HG03196 (cell line): ENCODE results near the gene MT1G.
"Not testable (repeated sequence)": the region's sequence is repeated elsewhere in the genome, so short reads cannot be mapped to it uniquely, and the experiment has no call there.

Experiments used
- ATAC-seq: cut with Tn5 transposase; IDR thresholded peaks from one replicate; pipeline ENCODE4 v1.9.1; 2021; ENCODE audit not compliant: unreplicated experiment

MT1G gene

DNA sequence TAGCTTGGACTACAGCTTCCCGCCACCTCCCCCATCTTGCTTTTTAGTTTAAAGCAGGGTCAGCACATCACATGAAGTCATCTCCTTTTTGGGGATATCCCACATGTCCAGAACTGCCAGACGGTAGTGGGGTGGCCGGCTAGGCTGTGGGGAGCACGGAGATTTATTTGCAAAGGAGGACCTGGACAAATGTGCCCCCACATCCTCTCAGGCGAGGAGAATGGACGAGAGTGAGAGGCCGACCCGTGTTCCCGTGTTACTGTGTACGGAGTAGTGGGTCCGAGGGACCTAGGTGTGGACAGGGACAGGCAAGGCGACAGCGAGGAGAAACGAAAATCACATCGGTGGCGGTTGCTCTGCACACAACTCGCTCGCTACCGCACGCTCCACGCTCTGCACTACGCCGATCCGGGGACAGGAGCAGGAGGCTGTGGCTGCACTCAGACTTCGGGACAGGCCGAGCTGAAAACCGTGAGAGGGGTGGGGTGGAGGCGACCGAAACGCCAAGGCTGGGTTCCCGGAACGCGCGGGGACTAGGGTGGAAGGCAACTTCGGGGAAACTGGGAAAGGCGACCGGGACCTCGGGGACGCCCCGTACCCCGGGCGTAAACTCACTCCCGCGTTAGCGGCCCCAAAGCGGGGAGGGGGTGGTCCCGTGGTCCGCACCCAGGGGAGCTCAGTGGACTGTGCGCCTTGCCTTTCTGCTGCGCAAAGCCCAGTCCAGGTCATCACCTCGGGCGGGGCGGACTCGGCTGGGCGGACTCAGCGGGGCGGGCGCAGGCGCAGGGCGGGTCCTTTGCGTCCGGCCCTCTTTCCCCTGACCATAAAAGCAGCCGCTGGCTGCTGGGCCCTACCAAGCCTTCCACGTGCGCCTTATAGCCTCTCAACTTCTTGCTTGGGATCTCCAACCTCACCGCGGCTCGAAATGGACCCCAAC is 29.8 kb downstream of the MT1G start, which contains the start of gene MT1A:
Gene MT1A (plus strand): TSS at position 853 of the 937 bp plus-strand sequence. CDS start 73 bp downstream, at position 926.
- no peak for ATAC-seq

DNA sequence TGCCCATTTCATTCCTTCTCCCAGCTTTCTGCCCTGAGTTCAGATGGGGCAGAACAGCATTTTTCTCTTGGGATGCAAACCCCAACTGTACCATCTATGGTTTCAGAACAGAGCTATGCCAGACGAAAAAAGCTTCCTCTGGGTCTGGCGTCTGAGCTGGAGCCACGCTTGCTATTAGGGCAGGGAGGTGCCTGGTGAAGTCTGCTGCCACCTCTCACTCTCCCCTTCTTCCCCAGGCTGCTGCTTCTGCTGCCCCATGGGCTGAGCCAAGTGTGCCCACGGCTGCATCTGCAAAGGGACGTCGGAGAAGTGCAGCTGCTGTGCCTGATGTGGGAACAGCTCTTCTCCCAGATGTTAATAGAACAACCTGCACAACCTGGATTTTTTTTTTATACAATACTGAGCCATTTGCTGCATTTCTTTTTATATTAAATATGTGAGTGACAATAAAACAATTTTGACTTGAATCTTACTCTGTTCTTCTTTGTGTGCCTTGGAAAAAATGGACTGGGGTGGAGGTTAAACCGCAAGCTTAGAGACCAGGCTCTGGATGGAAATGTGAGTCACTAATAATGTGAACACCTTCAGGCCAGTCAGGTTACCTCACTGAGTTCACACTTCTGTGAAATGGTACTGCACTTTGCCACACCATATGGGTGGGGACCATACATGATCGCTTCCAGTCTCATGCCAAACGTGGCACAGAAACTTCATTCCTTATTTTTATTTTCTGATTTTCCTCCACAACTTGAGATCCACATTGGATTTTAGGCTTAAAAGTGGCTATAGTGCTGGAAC is 31.1 kb downstream of the MT1G start:
- ATAC-seq, result no peak

DNA sequence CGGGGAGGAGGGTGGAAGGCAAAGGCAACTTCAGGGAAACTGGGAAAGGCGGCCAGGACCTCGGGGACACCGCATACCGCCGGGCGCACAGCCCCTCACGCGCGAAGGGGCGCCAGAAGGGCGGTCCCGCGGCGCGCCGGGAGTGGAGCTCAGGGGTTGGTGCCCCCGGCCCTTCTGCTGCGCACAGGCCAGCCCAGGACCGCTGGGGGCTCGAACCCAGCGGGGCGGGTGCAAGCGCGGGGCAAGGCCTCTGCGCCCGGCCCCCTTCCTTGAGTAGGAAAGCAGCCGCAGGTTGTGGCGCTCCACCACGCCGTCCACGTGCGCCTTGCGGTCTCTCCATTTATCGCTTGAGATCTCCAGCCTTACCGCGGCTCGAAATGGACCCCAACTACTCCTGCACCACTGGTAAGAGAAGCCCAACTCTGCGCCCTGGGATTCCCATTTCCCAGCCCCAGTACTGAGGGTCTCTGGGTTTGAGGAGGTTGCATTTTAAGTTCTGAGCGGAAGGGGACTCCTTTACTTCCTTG is 32.4 kb downstream of the MT1G start:
- ATAC-seq, result no peak

DNA sequence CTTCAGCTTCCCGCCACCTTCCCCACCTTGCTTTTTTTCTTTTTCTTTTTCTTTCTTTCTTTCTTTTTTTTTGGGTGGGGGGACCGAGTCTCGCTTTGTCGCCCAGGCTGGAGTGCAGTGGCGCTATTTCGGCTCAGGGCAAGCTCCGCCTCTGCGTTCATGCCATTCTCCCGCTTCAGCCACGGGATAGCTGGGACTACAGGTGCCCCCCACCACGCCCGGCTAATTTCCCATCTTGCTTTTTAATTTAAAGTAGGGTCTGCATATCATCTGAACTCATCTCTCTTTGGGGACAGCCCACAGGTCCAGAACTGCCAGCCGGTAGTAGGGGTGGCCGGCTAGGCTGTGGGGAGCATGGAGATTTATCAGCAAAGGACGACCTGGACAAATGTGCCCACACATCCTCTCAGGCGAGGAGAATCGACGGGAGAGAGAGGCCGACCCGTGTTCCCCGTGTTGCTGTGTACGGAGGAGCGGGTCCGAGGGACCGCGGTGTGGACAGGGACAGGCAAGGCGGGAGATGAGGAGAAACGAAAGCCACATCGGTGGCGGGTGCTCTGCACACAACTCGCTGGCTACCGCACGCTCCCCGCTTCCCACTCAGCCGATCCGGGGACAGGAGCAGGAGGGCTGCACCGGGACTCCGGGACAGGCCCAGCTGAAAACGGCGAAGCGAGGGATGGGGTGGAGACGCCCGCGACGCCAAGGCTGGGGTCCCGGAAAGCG is 33.0 kb downstream of the MT1G start:
- no peak for ATAC-seq

DNA sequence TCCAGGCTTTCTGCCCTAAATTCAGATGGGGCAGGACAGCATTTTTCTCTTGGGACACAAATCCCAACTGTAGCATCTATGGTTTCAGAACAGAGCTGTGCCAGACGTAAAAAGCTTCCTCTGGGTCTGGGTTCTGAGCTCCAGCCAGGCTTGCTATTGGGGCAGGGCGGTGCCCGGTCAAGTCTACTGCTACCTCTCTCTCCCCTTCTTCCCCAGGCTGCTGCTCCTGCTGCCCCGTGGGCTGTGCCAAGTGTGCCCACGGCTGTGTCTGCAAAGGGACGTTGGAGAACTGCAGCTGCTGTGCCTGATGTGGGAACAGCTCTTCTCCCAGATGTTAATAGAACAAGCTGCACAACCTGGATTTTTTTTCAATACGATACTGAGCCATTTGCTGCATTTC is 34.3 kb downstream of the MT1G start:
- no peak for ATAC-seq

DNA sequence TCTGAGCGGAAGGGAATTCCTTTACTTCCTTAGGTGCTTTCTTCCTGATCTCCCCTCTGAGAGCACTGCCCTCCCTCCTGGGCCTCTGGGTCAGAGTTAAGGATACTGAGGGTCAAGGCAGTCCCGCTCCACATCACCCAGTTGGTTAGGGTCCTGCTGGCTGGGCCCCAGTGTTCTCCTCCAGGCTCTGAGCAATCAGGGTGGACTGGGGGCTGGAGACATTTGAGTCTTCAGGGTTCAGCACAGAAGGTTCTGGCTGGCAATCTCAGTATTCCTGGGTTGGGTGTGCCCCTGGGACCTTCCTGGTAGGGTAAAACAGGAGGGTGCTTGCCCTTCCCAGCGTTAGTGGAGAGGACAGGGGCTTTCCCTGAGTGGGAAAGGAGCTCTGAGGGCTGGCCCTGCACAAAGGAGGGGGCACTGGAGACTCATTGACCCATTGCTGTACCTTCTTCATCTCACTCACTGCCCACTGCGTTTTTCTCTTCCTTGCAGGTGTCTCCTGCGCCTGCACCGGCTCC is 35.0 kb downstream of the MT1G start:
- no peak for ATAC-seq

DNA sequence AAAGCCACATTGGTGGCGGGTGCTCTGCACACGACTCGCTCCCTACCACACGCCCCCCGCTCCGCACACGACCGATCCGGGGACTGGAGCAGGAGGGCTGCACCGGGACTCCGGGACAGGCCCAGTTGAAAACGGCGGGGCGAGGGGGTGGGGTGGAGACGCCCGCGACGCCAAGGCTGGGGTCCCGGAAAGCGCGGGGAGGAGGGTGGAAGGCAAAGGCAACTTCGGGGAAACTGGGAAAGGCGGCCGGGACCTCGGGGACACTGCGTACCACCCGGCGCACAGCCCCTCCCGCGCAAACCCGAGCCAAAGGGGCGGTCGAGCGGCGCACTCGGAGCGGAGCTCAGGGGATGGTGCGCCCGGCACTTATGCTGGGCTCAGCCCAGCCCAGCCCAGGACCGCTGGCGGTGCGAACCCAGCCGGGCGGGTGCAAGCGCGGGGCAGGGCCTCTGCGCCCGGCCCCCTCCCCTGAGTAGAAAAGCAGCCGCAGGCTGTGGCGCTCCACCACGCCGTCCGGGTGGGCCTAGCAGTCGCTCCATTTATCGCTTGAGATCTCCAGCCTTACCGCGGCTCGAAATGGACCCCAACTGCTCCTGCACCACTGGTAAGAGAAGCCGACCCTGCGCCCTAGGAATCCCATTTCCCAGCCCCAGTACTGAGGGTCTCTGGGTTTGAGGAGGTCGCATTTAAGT is 35.6 kb downstream of the MT1G start, which contains the start of gene MT1M:
Gene MT1M (plus strand): TSS at position 504 of the 692 bp plus-strand sequence. CDS start 73 bp downstream, at position 577.
- no peak for ATAC-seq

DNA sequence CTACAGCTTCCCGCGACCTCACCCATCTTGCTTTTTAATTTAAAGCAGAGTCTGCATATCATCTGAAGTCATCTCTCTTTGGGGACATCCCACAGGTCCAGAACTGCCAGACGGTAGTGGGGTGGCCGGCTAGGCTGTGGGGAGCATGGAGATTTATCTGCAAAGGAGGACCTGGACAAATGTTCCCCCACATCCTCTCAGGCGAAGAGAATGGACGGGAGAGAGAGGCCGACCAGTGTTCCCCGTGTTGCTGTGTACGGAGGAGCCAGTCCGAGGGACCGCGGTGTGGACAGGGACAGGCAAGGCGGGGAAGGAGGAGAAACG is 36.1 kb downstream of the MT1G start:
- no peak for ATAC-seq

DNA sequence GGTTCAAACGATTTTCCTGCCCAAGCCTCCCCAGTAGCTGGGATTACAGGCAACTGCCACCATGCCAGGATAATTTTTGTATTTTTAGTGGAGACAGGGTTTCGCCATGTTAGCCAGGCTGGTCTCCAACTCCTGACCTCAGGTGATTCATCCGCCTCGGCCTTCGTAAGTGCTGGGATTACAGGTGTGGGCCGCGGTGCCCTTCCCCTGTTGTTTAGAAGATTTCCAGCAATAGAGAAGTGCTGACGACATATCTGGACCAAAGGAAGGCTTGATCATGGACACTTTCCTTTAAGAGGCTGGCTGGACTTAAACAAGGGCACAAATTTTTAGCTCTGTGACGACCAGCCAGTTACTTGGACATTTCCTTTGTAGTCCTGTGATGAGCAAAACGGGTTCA is 36.7 kb downstream of the MT1G start:
- ATAC-seq, result no peak

DNA sequence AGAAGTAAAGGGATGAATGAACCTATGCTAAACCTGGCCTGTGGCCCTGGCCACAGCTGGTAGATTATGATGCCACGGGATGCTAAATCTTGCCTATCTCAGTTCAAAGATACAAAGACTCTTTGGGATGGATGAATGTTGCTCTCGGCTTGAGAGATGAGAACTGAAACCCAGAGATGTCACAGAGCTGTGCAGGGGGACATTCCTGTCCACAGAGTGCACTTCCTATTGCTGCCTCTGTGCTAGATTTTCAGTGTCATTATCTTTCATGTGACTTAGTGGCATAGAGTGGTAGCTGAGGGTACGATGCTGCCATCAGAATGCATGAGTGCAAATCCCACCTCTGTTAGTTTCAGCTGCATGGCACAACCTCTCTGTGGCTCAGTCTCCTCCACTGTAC is 37.7 kb downstream of the MT1G start:
- peak; percentile 77 for ATAC-seq

DNA sequence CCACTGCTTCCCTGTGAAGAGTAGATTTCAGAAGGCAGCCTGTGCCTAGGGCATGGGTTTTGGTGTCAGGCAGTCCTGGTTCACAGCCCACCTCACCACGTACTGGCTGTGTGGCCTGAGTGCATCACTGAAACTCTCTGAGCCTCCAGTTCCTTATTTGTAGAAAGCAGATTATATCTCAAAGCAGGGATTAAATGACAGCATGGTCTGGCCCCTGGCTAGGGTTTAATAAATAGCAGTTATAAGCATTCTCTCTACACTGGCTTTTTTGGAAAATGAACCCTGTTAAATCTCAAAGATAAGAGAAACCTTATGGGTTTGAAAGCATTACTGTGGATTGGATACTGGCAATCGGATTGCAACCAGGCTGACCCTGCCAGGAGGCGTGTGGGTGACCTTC is 38.3 kb downstream of the MT1G start:
- no peak for ATAC-seq

DNA sequence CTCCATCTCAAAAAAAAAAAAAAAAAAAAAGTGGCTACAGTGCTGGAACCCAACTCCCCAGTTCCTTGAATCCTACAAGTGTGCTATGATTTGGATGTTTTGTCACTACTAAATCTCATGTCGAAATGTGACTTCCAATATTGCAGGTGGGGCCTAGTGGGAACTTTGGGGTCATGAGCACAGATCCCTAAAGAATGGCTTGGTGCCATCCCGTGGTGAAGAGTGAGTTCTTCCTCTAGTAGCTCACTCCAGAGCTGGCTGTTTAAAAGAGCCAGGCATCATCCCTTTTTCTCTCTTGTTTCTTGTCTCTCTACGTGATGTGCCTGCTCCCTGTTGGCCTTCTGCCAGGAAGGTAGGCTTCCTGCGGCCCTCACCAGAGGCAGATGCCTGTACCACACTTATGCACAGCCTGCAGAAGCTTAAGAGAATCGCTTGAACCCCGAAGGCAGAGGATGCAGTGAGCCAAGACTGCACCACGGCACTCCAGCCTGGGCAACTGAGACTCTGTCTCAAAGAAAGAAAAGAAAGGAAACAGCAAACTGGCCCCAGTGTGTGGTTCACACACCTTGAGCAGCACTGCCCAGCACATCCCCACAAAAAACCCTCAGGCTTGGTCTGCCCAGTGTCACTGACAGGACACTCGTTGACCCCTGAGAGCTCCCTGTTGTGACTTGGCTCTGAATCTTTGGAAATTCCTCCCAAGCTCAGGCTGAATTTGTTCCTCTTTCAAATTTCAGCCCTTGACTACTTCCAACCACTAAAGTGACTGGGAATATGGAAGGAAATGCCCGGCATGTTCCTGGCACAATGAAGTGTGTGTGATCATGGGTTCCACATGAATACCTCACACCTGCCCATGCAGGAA is 39.1 kb downstream of the MT1G start:
- ATAC-seq, result no peak

DNA sequence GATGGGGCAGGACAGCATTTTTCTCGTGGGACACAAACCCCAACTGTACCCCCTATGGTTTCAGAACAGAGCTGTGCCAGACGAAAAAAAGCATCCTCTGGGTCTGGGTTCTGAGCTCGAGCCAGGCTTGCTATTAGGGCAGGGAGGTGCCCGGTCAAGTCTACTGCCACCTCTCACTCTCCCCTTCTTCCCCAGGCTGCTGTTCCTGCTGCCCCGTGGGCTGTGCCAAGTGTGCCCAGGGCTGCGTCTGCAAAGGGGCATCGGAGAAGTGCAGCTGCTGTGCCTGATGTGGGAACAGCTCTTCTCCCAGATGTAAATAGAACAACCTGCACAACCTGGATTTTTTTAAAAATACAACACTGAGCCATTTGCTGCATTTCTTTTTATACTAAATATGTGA is 41.2 kb downstream of the MT1G start:
- no peak for ATAC-seq

DNA sequence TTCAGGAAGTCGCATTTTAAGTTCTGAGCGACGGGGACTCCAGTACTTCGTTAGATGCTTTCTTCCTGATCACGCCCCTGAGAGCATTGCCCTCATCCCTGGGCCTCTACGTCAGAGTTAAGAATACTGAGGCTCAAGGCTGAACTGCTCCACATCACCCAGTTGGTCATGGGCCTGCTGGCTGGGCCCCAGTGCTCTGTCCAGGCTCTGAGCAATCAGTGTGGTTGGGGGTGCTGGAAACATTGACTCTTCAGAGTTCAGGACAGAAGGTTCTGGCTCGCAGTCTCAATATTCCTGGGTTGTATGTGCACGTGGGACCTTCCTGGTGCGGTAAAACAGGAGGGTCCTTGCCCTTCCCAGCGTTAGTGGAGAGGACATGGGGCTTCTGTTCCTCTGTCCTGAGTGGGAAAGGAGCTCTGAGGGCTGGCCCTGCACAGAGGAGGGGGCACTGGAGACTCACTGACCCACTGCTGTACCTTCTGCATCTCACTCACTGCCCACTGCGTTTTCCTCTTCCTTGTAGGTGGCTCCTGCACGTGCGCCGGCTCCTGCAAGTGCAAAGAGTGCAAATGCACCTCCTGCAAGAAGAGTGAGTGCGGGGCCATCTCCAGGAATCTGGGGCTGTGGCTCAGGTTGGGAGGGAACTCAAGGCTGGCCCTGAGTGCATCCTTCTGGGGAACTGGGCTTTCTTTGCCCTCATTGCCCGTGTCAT is 41.8 kb downstream of the MT1G start:
- ATAC-seq, result peak; percentile 4

DNA sequence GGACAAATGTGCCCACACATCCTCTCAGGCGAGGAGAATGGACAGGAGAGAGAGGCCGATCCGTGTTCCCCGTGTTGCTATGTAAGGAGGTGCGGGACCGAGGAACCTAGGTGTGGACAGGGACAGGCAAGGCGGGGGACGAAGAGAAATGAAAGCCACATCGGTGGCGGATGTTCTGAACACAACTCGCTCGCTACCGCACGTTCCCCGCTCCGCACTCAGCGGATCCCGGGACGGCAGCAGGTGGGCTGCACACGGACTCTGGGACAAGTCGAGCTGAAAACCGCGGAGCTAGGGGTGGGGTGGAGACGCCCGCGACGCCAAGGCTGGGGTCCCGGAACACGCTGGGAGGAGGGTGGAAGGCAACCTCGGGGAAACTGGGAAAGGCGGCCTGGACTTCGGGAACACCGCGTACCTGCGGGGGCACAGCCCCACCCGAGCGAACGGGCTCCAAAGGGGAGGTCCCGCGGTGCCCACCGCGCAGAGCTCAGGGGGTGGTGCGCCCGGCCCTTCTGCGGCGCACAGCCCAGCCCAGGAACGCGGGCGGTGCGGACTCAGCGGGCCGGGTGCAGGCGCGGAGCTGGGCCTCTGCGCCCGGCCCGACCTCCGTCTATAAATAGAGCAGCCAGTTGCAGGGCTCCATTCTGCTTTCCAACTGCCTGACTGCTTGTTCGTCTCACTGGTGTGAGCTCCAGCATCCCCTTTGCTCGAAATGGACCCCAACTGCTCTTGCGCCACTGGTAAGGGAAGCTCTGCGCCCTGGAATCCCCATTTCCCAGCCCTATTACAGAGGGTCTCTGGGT is 42.5 kb downstream of the MT1G start, which contains the start of gene MT1E:
Gene MT1E (plus strand): TSS at position 642 of the 803 bp plus-strand sequence. CDS start 71 bp downstream, at position 713.
- ATAC-seq, result peak; percentile 42

DNA sequence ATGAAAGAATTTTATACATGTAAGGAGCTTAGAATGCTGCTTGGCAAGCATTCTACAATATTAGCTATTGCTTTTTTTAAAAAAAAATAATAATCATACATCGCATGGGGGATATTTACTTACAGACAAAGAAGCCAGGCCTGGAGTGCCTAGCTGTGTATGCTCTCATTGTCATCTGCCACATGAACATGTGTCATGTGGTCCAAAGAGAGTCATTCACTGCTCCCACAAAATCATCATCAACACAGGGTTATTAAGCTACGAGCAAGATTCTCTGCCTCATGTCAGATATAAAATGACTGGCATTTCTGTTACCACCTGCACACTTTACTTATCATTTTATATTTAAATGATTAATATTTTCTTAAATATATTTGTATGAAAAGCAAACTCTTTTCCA is 44.2 kb downstream of the MT1G start:
- ATAC-seq, result no peak

DNA sequence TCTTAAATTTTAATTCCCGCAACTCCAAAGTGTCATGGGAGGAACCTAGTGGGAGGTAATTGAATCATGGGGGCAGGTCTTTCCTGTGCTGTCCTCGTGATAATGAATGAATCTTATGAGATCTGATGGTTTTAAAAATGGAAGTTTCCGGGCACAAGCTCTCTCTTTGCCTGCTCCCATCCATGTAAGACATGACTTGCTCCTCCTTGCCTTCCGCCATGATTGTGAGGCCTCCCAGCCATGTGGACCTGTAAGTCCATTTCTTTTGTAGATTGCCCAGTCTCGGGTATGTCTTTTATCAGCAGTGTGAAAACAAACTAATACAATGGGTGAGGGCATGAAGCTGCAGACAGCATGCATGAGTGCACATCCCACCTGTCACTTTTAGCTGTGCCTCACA is 44.7 kb downstream of the MT1G start:
- ATAC-seq, result not testable (repeated sequence)
